Neural cell (in vitro differentiated cells): ENCODE data around the gene RADIL.
"Not testable (repeated sequence)": the region's sequence is repeated elsewhere in the genome, so short reads cannot be mapped to it uniquely, and the experiment has no call there.

ENCODE experiments used
- EP300 ChIP-seq: fragments of 450-650 bp; conservative IDR thresholded peaks from 2 replicates; pipeline ENCODE4 v1.6.1; 2014; ENCODE audit warnings: antibody characterized with exemption, mild to moderate bottlenecking, moderate library complexity; ENCODE audit not compliant: poor library complexity, severe bottlenecking
- EZH2 ChIP-seq: fragments of 200-600, 300-800 bp; shearing (Covaris generic), sonication (generic); IDR thresholded peaks from 2 replicates; pipeline ENCODE4 v1.6.1; 2014; ENCODE audit warnings: antibody characterized with exemption, low read length, borderline replicate concordance, mild to moderate bottlenecking; ENCODE audit not compliant: insufficient read depth, poor library complexity, severe bottlenecking
- POLR2AphosphoS5 ChIP-seq: IDR thresholded peaks from 2 replicates; pipeline ENCODE4 v1.6.1; 2012
- TF ChIP-seq, protein P1 (sequence below): fragments of 450-650 bp; IDR thresholded peaks from 2 replicates; pipeline ENCODE4 v1.5.1; 2014; ENCODE audit warnings: antibody characterized with exemption, mild to moderate bottlenecking, moderate library complexity; ENCODE audit not compliant: poor library complexity, severe bottlenecking

DNA sequence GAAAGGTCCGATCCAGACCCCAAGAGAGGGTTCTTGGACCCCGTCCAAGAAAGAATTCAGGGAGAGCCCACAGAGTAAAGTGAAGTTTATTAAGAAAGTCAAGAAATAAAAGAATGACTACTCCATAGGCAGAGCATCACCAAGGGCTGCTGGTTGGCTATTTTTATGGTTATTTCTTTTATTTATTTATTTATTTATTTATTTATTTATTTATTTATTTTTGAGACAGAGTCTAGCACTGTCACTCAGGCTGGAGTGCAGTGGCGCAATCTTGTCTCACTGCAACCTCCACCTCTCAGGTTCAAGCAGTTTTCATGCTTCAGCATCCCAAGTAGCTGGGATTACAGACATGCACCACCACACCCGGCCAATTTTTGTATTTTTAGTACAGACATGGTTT is 9.7 kb upstream of the RADIL start:
- TF ChIP-seq, protein P1, sequence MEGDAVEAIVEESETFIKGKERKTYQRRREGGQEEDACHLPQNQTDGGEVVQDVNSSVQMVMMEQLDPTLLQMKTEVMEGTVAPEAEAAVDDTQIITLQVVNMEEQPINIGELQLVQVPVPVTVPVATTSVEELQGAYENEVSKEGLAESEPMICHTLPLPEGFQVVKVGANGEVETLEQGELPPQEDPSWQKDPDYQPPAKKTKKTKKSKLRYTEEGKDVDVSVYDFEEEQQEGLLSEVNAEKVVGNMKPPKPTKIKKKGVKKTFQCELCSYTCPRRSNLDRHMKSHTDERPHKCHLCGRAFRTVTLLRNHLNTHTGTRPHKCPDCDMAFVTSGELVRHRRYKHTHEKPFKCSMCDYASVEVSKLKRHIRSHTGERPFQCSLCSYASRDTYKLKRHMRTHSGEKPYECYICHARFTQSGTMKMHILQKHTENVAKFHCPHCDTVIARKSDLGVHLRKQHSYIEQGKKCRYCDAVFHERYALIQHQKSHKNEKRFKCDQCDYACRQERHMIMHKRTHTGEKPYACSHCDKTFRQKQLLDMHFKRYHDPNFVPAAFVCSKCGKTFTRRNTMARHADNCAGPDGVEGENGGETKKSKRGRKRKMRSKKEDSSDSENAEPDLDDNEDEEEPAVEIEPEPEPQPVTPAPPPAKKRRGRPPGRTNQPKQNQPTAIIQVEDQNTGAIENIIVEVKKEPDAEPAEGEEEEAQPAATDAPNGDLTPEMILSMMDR = not testable (repeated sequence)
- not testable (repeated sequence) for TF ChIP-seq POLR2AphosphoS5, EP300, EZH2
